GM12878 (cell line): ENCODE data around the gene SLC23A2. TPM values are rescaled to one million over a fixed set of nuclear protein-coding genes. Genes with fewer than 3 reads are reported as not detected.

Source experiments
- ATAC-seq: fragments of 200-7000 bp; cut with Tn5 transposase; 3 replicates; pipeline ENCODE4 v1.9.1; 2020; ENCODE audit warnings: mild to moderate bottlenecking, moderate library complexity
- BruUV-seq: library from RNA; stranded (reverse); fragments of 400-500 nt; replicated peaks from 2 replicates; lab custom pipeline; 2021; lab: Mats Ljungman, UMichigan
- CTCF ChIA-PET: fragments of 300-600 bp; sonication (Branson Sonifier 250); formaldehyde crosslinking; extraction: SDS; loops from one replicate; lab custom pipeline; 2021; ENCODE audit warnings: inconsistent platforms; lab: Yijun Ruan, JAX
- POLR2A ChIA-PET: fragments of 350-600 bp; formaldehyde crosslinking; extraction: SDS; loops from one replicate; lab custom pipeline; 2021; ENCODE audit warnings: inconsistent platforms; lab: Charles Lee
- RAD21 ChIA-PET: fragments of 300-600 bp; sonication (Branson Sonifier 250); formaldehyde crosslinking; loops from one replicate; lab custom pipeline; 2023; ENCODE audit warnings: antibody characterized with exemption; ENCODE audit not compliant: unreplicated experiment; lab: Charles Lee
- SMC1A ChIA-PET: fragments of 300-600 bp; sonication (Branson Sonifier 250); formaldehyde crosslinking; loops from one replicate; lab custom pipeline; 2023; ENCODE audit not compliant: unreplicated experiment, uncharacterized antibody; lab: Charles Lee
- DNase-seq: peaks from one replicate; pipeline ENCODE4 v3.0.0-alpha.2; 2011; ENCODE audit warnings: low read depth, low spot score
- FAIRE-seq: peaks from 3 replicates; lab custom pipeline; 2011; peaks lifted over from hg19 to GRCh38; lab: Jason Lieb, UNC
- H2AFZ ChIP-seq: 2 replicates; pipeline ENCODE4 v1.6.0; 2011; ENCODE audit warnings: low read depth, low read length, control low read depth; ENCODE audit not compliant: control insufficient read depth
- H3K27ac ChIP-seq: 2 replicates; pipeline ENCODE4 v1.5.1; 2011; ENCODE audit warnings: control low read depth; ENCODE audit not compliant: control insufficient read depth, insufficient read depth
- H3K27me3 ChIP-seq, 2 experiments: replicated peaks in 1 of 2; 2 replicates each; pipeline versions ENCODE4 v1.6.0 to v1.6.1; 2011; ENCODE audit warnings: low read length in 1 of 2; ENCODE audit not compliant: control insufficient read depth in 2 of 2, insufficient read depth in 2 of 2
- H3K36me3 ChIP-seq, 2 experiments: 2 replicates each; pipeline ENCODE4 v1.5.1; 2011; ENCODE audit warnings: low read length in 1 of 2; ENCODE audit not compliant: control insufficient read depth in 2 of 2, insufficient read depth in 2 of 2
- H3K4me1 ChIP-seq: 2 replicates; pipeline ENCODE4 v1.6.1; 2011; ENCODE audit warnings: mild to moderate bottlenecking, low read length, moderate library complexity, mixed read lengths; ENCODE audit not compliant: control insufficient read depth, insufficient read depth
- H3K4me2 ChIP-seq: 2 replicates; pipeline ENCODE4 v1.6.0; 2011; ENCODE audit warnings: control low read depth; ENCODE audit not compliant: control insufficient read depth, insufficient read depth
- H3K4me3 ChIP-seq: fragments of 200-600 bp; sonication (generic); 2 replicates; pipeline ENCODE4 v1.5.1; 2016
- H3K79me2 ChIP-seq: 2 replicates; pipeline ENCODE4 v1.6.0; 2011; ENCODE audit warnings: low read length; ENCODE audit not compliant: control insufficient read depth, insufficient read depth
- H3K9ac ChIP-seq: 2 replicates; pipeline ENCODE4 v1.8.0; 2011; ENCODE audit warnings: low read length, control low read depth, mixed read lengths; ENCODE audit not compliant: control insufficient read depth, insufficient read depth
- H3K9me3 ChIP-seq: replicated peaks from 3 replicates; pipeline ENCODE4 v1.5.1; 2011; ENCODE audit warnings: mild to moderate bottlenecking, low read length; ENCODE audit not compliant: control insufficient read depth, insufficient read depth
- H4K20me1 ChIP-seq: 2 replicates; pipeline ENCODE4 v1.6.0; 2011; ENCODE audit not compliant: control insufficient read depth, insufficient read depth
- BRCA1 ChIP-seq: IDR thresholded peaks from 2 replicates; pipeline ENCODE4 v1.6.1; 2011; ENCODE audit warnings: low read depth, low read length, improper control_type of control experiment
- CBX3 ChIP-seq: fragments of 200-600 bp; sonication (generic); IDR thresholded peaks from 2 replicates; pipeline ENCODE4 v1.6.1; 2016; ENCODE audit warnings: low read depth, borderline replicate concordance
- CREB1 ChIP-seq: IDR thresholded peaks from 2 replicates; pipeline ENCODE4 v1.6.1; 2012; ENCODE audit warnings: low read depth, mild to moderate bottlenecking, inconsistent platforms
- FOS ChIP-seq: IDR thresholded peaks from 3 replicates; pipeline ENCODE4 v1.6.1; 2011; ENCODE audit warnings: borderline replicate concordance; ENCODE audit not compliant: insufficient read length; ENCODE audit errors: extremely low read depth
- IKZF2 ChIP-seq, 2 experiments: fragments of 450-650 bp; IDR thresholded peaks; 2 replicates each; pipeline ENCODE4 v1.6.1; 2017; ENCODE audit warnings: mild to moderate bottlenecking in 2 of 2, moderate library complexity in 2 of 2
- MYC ChIP-seq: IDR thresholded peaks from 2 replicates; pipeline ENCODE4 v1.6.1; 2011; ENCODE audit warnings: mild to moderate bottlenecking, low read length, moderate library complexity, inconsistent platforms; ENCODE audit not compliant: insufficient read depth, insufficient replicate concordance, insufficient read length, severe bottlenecking
- RB1 ChIP-seq: fragments of 450-650 bp; formaldehyde crosslinking; IDR thresholded peaks from 2 replicates; pipeline ENCODE4 v1.6.1; 2017; ENCODE audit warnings: mild to moderate bottlenecking, borderline replicate concordance
- RCOR1 ChIP-seq: conservative IDR thresholded peaks from 2 replicates; pipeline ENCODE4 v1.6.1; 2012; ENCODE audit warnings: low read depth, low read length, improper control_type of control experiment
- RELA ChIP-seq: fragments of 450-650 bp; IDR thresholded peaks from 2 replicates; pipeline ENCODE4 v1.8.0; 2014; ENCODE audit warnings: borderline replicate concordance; ENCODE audit not compliant: partially characterized antibody
- SUZ12 ChIP-seq: fragments of 200-600 bp; sonication (generic); IDR thresholded peaks from one replicate; pipeline ENCODE4 v1.6.1; 2018; ENCODE audit warnings: antibody characterized with exemption, mild to moderate bottlenecking; ENCODE audit not compliant: unreplicated experiment
- WRNIP1 ChIP-seq: IDR thresholded peaks from 2 replicates; pipeline ENCODE4 v1.6.1; 2011; ENCODE audit warnings: low read depth, low read length, improper control_type of control experiment, borderline replicate concordance
- whole genome bisulfite sequencing: methylation state at CpG from one replicate; pipeline ENCODE4 v1.1.6; 2016; ENCODE audit warnings: low lambda C conversion rate; ENCODE audit not compliant: insufficient replicate concordance, insufficient coverage; ENCODE audit errors: missing lambda C conversion rate; 5-methylcytosine and 5-hydroxymethylcytosine counted together
- in situ Hi-C: fragments of 300-500 bp; cut with MboI; formaldehyde crosslinking; loops from 9 replicates; pipeline ENCODE4 v1.14.3; 2018; ENCODE audit warnings: mixed read lengths
- intact Hi-C: fragments of 100-400 bp; cut with micrococcal nuclease; formaldehyde crosslinking; loops from one replicate; pipeline ENCODE4 v1.14.2; 2022; ENCODE audit not compliant: unreplicated experiment
- polyA plus RNA-seq, 11 experiments: library from polyadenylated mRNA; depleted of rRNA in 4 of 11; unstranded in 6 of 11; stranded (reverse) in 5 of 11; fragments of >200 nt; fragmentation: Nextera tagmentation in 4 of 11; fragmentation: Illumina TruSeq in 1 of 11; extraction: Ambion mirVana in 4 of 11; extraction: Trizol in 1 of 11; gene quantifications; 1 replicate in 1 of 11; 2 replicates in 10 of 11; pipeline versions ENCODE4 v1.2.1 to v1.2.3, GENCODE V29; 2011 to 2016; ENCODE audit warnings: inconsistent platforms in 2 of 11, missing spikeins in 2 of 11, low read depth in 1 of 11
- total RNA-seq, 4 experiments: library from RNA; depleted of rRNA in 3 of 4; stranded (reverse); fragments of >200 nt in 3 of 4; fragmentation: Illumina TruSeq in 1 of 4; extraction: Trizol in 1 of 4; gene quantifications; 2 replicates each; pipeline versions ENCODE4 v1.2.1 to v1.2.3, GENCODE V29; 2013 to 2021
- TF ChIP-seq, protein P1 (sequence below): IDR thresholded peaks from 2 replicates; pipeline ENCODE4 v1.6.1; 2012; ENCODE audit warnings: mild to moderate bottlenecking, low read depth, low read length

The SLC23A2 gene
- total and polyA plus RNA-seq, 10 of the 15 experiments (the other 5 are each of a cell fraction or from before 2014, with no cell fraction given) = 4.4 to 56.1 (median 35.5) TPM

DNA sequence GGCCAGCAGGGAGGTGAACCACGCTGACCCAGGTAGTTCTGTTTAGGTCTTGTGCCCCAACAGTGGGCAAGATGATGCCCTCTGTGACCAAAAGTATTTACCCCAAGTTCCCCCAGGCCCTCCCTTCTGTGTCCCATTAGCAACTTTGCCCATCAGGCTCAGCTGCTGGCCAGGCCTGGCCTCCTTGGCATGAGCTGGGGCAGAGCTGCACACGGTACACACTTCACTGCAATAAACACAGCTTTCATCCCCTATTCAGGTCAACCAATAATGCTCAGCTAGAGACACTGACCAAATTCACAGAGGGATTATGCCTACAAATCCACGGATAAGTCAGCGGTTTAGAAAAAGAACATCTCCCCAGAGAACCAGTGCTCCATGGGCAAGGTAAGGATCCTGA, 103.7 kb downstream of the SLC23A2 start:
- no peaks in the 10 kb centered on the region for H3K27me3 ChIP-seq
- TF ChIP-seq, protein P1, sequence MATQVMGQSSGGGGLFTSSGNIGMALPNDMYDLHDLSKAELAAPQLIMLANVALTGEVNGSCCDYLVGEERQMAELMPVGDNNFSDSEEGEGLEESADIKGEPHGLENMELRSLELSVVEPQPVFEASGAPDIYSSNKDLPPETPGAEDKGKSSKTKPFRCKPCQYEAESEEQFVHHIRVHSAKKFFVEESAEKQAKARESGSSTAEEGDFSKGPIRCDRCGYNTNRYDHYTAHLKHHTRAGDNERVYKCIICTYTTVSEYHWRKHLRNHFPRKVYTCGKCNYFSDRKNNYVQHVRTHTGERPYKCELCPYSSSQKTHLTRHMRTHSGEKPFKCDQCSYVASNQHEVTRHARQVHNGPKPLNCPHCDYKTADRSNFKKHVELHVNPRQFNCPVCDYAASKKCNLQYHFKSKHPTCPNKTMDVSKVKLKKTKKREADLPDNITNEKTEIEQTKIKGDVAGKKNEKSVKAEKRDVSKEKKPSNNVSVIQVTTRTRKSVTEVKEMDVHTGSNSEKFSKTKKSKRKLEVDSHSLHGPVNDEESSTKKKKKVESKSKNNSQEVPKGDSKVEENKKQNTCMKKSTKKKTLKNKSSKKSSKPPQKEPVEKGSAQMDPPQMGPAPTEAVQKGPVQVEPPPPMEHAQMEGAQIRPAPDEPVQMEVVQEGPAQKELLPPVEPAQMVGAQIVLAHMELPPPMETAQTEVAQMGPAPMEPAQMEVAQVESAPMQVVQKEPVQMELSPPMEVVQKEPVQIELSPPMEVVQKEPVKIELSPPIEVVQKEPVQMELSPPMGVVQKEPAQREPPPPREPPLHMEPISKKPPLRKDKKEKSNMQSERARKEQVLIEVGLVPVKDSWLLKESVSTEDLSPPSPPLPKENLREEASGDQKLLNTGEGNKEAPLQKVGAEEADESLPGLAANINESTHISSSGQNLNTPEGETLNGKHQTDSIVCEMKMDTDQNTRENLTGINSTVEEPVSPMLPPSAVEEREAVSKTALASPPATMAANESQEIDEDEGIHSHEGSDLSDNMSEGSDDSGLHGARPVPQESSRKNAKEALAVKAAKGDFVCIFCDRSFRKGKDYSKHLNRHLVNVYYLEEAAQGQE = no peak
- TF ChIP-seq FOS (no peak), SUZ12 (no peak), RCOR1 (no peak), IKZF2 (IDR thresholded peaks at IDR 0.05) (no peak), RELA (no peak), CBX3 (no peak), WRNIP1 (no peak), MYC (no peak), RB1 (no peak), CREB1 (no peak), BRCA1 (no peak)
- TF ChIP-seq, all 136 proteins: peak for 0
- Histone ChIP-seq H3K9me3 (no peaks in the 10 kb centered on the region), H3K4me3 (no peak overlapping the region), H3K27ac (no peak overlapping the region), H4K20me1 (no peaks in the 10 kb centered on the region; the same call in 1 of the 2 replicates), H3K4me2 (no peak overlapping the region), H3K4me1 (peaks cover 10% of the 10 kb centered on the region), H3K36me3 (peaks cover 0 to 37% of the 10 kb centered on the region in 2 experiments; a peak in 2 of 4 replicates), H3K9ac (no peak overlapping the region), H2AFZ (no peak overlapping the region), H3K79me2 (no peaks in the 10 kb centered on the region)
- SMC1A ChIA-PET = no interaction called here
- ATAC-seq (no peak), FAIRE-seq (no peak), DNase-seq (no peak)
- intact Hi-C loops (no loop called here), in situ Hi-C loops (no loop called here)
- RAD21 ChIA-PET = no interaction called here
- BruUV-seq = no TSS peak
- 99% methylated on average over 4 of the region's 4 CpGs for WGBS
- CTCF ChIA-PET = interaction anchor here (1.1 to 1.8 kb wide), 4 partner anchors 11 to 52 kb away, joined by 3 to 7 read pairs (median 4); no protein-coding TSS in a partner anchor
- POLR2A ChIA-PET = no interaction called here
